Activated CD4-positive, alpha-beta T cell treated with anti-CD3 and anti-CD28 coated beads for 4 hours (primary cell): ENCODE data around the gene IQGAP1.
"Not testable (repeated sequence)": the region's sequence is repeated elsewhere in the genome, so short reads cannot be mapped to it uniquely, and the experiment has no call there.

Experiments used
- DNase-seq, 2 donors: peaks; one replicate each; pipeline ENCODE4 v3.0.0-alpha.2; 2020

Gene IQGAP1

GRCh38 chr15:90387534-90388461, at the start of gene IQGAP1:
Gene IQGAP1 (plus strand): TSS chr15:90388242. CDS start chr15:90388342, 100 bp downstream.
- DNase-seq: peak; percentile 96 to 97

- no peak for DNase-seq
These were observed 49.5 kb upstream of the IQGAP1 start for GRCh38 chr15:90338532-90338931.

GRCh38 chr15:90340345-90340744, 47.7 kb upstream of the IQGAP1 start:
- no peak for DNase-seq

GRCh38 chr15:90343302-90343790, 44.7 kb upstream of the IQGAP1 start:
- DNase-seq: no peak

GRCh38 chr15:90344662-90345061, 43.4 kb upstream of the IQGAP1 start:
- no peak for DNase-seq

GRCh38 chr15:90345857-90346256, 42.2 kb upstream of the IQGAP1 start:
- no peak for DNase-seq

- DNase-seq: not testable (repeated sequence)
These were observed 40.5 kb upstream of the IQGAP1 start for GRCh38 chr15:90347431-90348065.

GRCh38 chr15:90348456-90348855, 39.6 kb upstream of the IQGAP1 start:
- DNase-seq: no peak

GRCh38 chr15:90349072-90349471, 39.0 kb upstream of the IQGAP1 start:
- no peak for DNase-seq

GRCh38 chr15:90349821-90350220, 38.2 kb upstream of the IQGAP1 start:
- no peak for DNase-seq

GRCh38 chr15:90351479-90352106, 36.4 kb upstream of the IQGAP1 start:
- DNase-seq: no peak

- peak; percentile 86 to 89 for DNase-seq
These were observed 35.7 kb upstream of the IQGAP1 start, which contains the start of gene ZNF774 for GRCh38 chr15:90352107-90352893. Gene ZNF774 (plus strand): TSS chr15:90352284. CDS start chr15:90354661, 2,377 bp downstream.

GRCh38 chr15:90354986-90355385, 33.1 kb upstream of the IQGAP1 start:
- no peak for DNase-seq

GRCh38 chr15:90358124-90359033, 29.7 kb upstream of the IQGAP1 start:
- DNase-seq: no peak

- no peak for DNase-seq
These were observed 27.3 kb upstream of the IQGAP1 start for GRCh38 chr15:90360746-90361145.

- no peak for DNase-seq
These were observed 25.2 kb upstream of the IQGAP1 start for GRCh38 chr15:90362936-90363212.

- no peak for DNase-seq
These were observed 23.8 kb upstream of the IQGAP1 start for GRCh38 chr15:90364251-90364650.

GRCh38 chr15:90365414-90366055, 22.5 kb upstream of the IQGAP1 start:
- no peak for DNase-seq

- no peak for DNase-seq
These were observed 20.5 kb upstream of the IQGAP1 start for GRCh38 chr15:90367576-90367975.

GRCh38 chr15:90375071-90375470, 13.0 kb upstream of the IQGAP1 start:
- no peak for DNase-seq

GRCh38 chr15:90376789-90377188, 11.3 kb upstream of the IQGAP1 start:
- DNase-seq: peak; percentile 50 to 54
